Measurements from ENCODE around the gene KCNQ2.

DNA sequence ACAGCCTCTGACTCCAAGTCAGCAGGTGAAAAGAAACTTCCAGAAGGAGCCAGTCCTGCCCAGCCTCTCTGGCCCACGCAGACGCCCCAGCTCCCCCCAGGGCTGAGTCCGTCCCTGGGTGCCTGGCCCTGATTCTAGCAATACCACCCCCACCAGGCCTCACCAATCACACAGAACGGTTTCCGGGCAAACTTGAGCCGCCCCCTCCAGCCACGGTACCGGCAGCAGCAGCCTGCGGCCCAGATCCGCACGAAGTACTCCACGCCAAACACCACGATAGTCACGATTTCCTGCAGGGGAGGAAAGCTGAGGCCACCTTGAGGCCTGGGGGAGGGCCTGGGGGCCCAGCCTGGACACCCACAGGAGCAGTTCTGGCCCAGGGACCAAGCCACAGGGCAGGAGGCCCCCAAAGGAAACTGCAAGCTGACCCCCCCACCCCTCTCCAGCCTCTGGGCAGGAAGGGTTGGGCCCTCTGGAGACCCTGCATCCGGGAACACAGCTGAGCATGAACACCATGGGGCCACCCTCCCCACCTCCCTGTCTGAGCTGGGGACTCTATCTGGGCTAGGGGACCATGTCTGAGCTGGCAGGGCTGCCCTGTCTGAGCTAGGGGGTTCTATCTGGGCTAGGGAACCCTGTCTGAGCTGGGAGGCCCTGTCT, 27.2 kb downstream of the KCNQ2 start:
- TF ChIP-seq POLR2A (IDR thresholded peaks at IDR 0.05) = no peak
- TF ChIP-seq, protein P1, sequence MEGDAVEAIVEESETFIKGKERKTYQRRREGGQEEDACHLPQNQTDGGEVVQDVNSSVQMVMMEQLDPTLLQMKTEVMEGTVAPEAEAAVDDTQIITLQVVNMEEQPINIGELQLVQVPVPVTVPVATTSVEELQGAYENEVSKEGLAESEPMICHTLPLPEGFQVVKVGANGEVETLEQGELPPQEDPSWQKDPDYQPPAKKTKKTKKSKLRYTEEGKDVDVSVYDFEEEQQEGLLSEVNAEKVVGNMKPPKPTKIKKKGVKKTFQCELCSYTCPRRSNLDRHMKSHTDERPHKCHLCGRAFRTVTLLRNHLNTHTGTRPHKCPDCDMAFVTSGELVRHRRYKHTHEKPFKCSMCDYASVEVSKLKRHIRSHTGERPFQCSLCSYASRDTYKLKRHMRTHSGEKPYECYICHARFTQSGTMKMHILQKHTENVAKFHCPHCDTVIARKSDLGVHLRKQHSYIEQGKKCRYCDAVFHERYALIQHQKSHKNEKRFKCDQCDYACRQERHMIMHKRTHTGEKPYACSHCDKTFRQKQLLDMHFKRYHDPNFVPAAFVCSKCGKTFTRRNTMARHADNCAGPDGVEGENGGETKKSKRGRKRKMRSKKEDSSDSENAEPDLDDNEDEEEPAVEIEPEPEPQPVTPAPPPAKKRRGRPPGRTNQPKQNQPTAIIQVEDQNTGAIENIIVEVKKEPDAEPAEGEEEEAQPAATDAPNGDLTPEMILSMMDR (IDR thresholded peaks at IDR 0.05) = no peak

Measured in gastroesophageal sphincter (tissue), 3 donors.